Astrocyte (in vitro differentiated cells and primary cell): Measurements from ENCODE around the gene ANKS1A. TPM values are rescaled to one million over a fixed set of nuclear protein-coding genes. Genes with fewer than 3 reads are reported as not detected.

Experiments used
- DNase-seq: peaks from one replicate; pipeline ENCODE4 v3.0.0-alpha.2; 2010; ENCODE audit warnings: low read depth
- FAIRE-seq: peaks from 2 replicates; lab custom pipeline; 2011; peaks lifted over from hg19 to GRCh38; lab: Jason Lieb, UNC
- H2AFZ ChIP-seq: 2 replicates; pipeline ENCODE4 v1.6.0; 2012; ENCODE audit warnings: low read depth, low read length, inconsistent platforms
- H3K27ac ChIP-seq: 2 replicates; pipeline ENCODE4 v1.5.1; 2011; ENCODE audit warnings: low read depth, low read length, inconsistent platforms
- H3K27me3 ChIP-seq: 2 replicates; pipeline ENCODE4 v1.6.0; 2011; ENCODE audit warnings: low read length, inconsistent platforms; ENCODE audit not compliant: insufficient read depth
- H3K36me3 ChIP-seq: 2 replicates; pipeline ENCODE4 v1.5.1; 2011; ENCODE audit warnings: low read length, inconsistent platforms; ENCODE audit not compliant: insufficient read depth
- H3K4me1 ChIP-seq: 2 replicates; pipeline ENCODE4 v1.5.1; 2011; ENCODE audit warnings: low read length, inconsistent platforms; ENCODE audit not compliant: insufficient read depth
- H3K4me2 ChIP-seq: 2 replicates; pipeline ENCODE4 v1.6.0; 2012; ENCODE audit warnings: low read length, inconsistent platforms
- H3K4me3 ChIP-seq: 2 replicates; pipeline ENCODE4 v1.5.1; 2011; ENCODE audit warnings: low read depth, mild to moderate bottlenecking, low read length, inconsistent platforms; ENCODE audit not compliant: insufficient read depth
- H3K79me2 ChIP-seq: 2 replicates; pipeline ENCODE4 v1.6.0; 2012; ENCODE audit warnings: mild to moderate bottlenecking, low read length, inconsistent platforms; ENCODE audit not compliant: insufficient read depth
- H3K9ac ChIP-seq: 2 replicates; pipeline ENCODE4 v1.6.0; 2012; ENCODE audit warnings: mild to moderate bottlenecking, low read length, inconsistent platforms
- H3K9me3 ChIP-seq: 2 replicates; pipeline ENCODE4 v1.5.1; 2012; ENCODE audit warnings: low read depth, mild to moderate bottlenecking, low read length, inconsistent platforms; ENCODE audit not compliant: insufficient read depth
- H4K20me1 ChIP-seq: 2 replicates; pipeline ENCODE4 v1.6.0; 2012; ENCODE audit warnings: low read length, inconsistent platforms; ENCODE audit not compliant: insufficient read depth
- H3K27ac Mint-ChIP-seq: one replicate; pipeline ENCODE4 v1.8.0; 2021; ENCODE audit warnings: mild to moderate bottlenecking, mixed read lengths; ENCODE audit not compliant: unreplicated experiment
- H3K27me3 Mint-ChIP-seq: one replicate; pipeline ENCODE4 v1.8.0; 2021; ENCODE audit warnings: low read depth, mixed read lengths; ENCODE audit not compliant: unreplicated experiment
- H3K36me3 Mint-ChIP-seq: one replicate; pipeline ENCODE4 v1.8.0; 2021; ENCODE audit warnings: low read depth, mixed read lengths; ENCODE audit not compliant: unreplicated experiment
- H3K4me1 Mint-ChIP-seq: one replicate; pipeline ENCODE4 v1.8.0; 2021; ENCODE audit warnings: low read depth, mixed read lengths; ENCODE audit not compliant: unreplicated experiment
- H3K4me3 Mint-ChIP-seq: one replicate; pipeline ENCODE4 v1.8.0; 2021; ENCODE audit warnings: mild to moderate bottlenecking, moderate library complexity, mixed read lengths; ENCODE audit not compliant: unreplicated experiment
- H3K9me3 Mint-ChIP-seq: one replicate; pipeline ENCODE4 v1.8.0; 2021; ENCODE audit warnings: mild to moderate bottlenecking, mixed read lengths; ENCODE audit not compliant: unreplicated experiment
- CTCF ChIP-seq: IDR thresholded peaks from 2 replicates; pipeline ENCODE4 v1.5.1; 2011; ENCODE audit warnings: low read depth, mild to moderate bottlenecking, inconsistent platforms, low read length, moderate library complexity; ENCODE audit not compliant: insufficient read depth
- EZH2 ChIP-seq: IDR thresholded peaks from 2 replicates; pipeline ENCODE4 v1.6.1; 2012; ENCODE audit warnings: mild to moderate bottlenecking, low read length, inconsistent platforms; ENCODE audit not compliant: insufficient read depth
- total RNA-seq: library from RNA; stranded (reverse); gene quantifications from 2 replicates; pipeline ENCODE4 v1.2.1, GENCODE V29; 2021

ANKS1A gene
- total RNA-seq, 1 donor from 2014 or later = 18.0 TPM

- no peak for FAIRE-seq
- H3K4me3 ChIP-seq = no peak overlapping the region
- Mint-ChIP-seq H3K27me3 (no peaks in the 10 kb centered on the region), H3K36me3 (peaks cover 4% of the 10 kb centered on the region), H3K4me3 (no peak overlapping the region), H3K9me3 (no peaks in the 10 kb centered on the region), H3K4me1 (no peaks in the 10 kb centered on the region), H3K27ac (no peak overlapping the region)
- no peaks in the 10 kb centered on the region for H3K27me3 ChIP-seq
- no peaks in the 10 kb centered on the region for H3K9me3 ChIP-seq
- H3K4me2 ChIP-seq = no peak overlapping the region
- H2AFZ ChIP-seq = no peak overlapping the region
- no peak overlapping the region for H3K27ac ChIP-seq
- H4K20me1 ChIP-seq = no peaks in the 10 kb centered on the region
- TF ChIP-seq EZH2 (no peak), CTCF (no peak)
- DNase-seq = no peak
- no peak overlapping the region for H3K9ac ChIP-seq
- no peaks in the 10 kb centered on the region for H3K4me1 ChIP-seq
- no peaks in the 10 kb centered on the region for H3K36me3 ChIP-seq
- no peaks in the 10 kb centered on the region for H3K79me2 ChIP-seq
Measured at GRCh38 chr6:35069262-35069661, 180.2 kb downstream of the ANKS1A start.

- TF ChIP-seq EZH2 (no peak), CTCF (no peak)
- H3K27me3 Mint-ChIP-seq = no peaks in the 10 kb centered on the region
- Histone ChIP-seq H2AFZ (no peak overlapping the region), H3K9me3 (no peaks in the 10 kb centered on the region), H4K20me1 (no peaks in the 10 kb centered on the region), H3K36me3 (no peaks in the 10 kb centered on the region), H3K4me1 (no peaks in the 10 kb centered on the region), H3K27me3 (no peaks in the 10 kb centered on the region), H3K79me2 (no peaks in the 10 kb centered on the region), H3K9ac (no peak overlapping the region), H3K4me3 (no peak overlapping the region), H3K4me2 (no peak overlapping the region), H3K27ac (no peak overlapping the region)
- FAIRE-seq (no peak), DNase-seq (no peak)
- no peaks in the 10 kb centered on the region for H3K4me1 Mint-ChIP-seq
- no peak overlapping the region for H3K27ac Mint-ChIP-seq
- no peaks in the 10 kb centered on the region for H3K9me3 Mint-ChIP-seq
- peaks cover 1% of the 10 kb centered on the region for H3K36me3 Mint-ChIP-seq
- H3K4me3 Mint-ChIP-seq = no peak overlapping the region
Measured at GRCh38 chr6:35070111-35070510, 181.1 kb downstream of the ANKS1A start.

GRCh38 chr6:35071347-35071994, 182.4 kb downstream of the ANKS1A start:
- Histone ChIP-seq H3K27ac (no peak overlapping the region), H3K9ac (no peak overlapping the region), H2AFZ (no peak overlapping the region), H3K79me2 (no peaks in the 10 kb centered on the region), H3K4me2 (no peak overlapping the region), H3K4me3 (no peak overlapping the region), H3K9me3 (no peaks in the 10 kb centered on the region), H3K27me3 (no peaks in the 10 kb centered on the region), H3K4me1 (no peaks in the 10 kb centered on the region), H4K20me1 (no peaks in the 10 kb centered on the region), H3K36me3 (no peaks in the 10 kb centered on the region)
- no peak for FAIRE-seq
- Mint-ChIP-seq H3K36me3 (peaks cover 1% of the 10 kb centered on the region), H3K9me3 (no peaks in the 10 kb centered on the region), H3K27ac (no peak overlapping the region), H3K4me3 (no peak overlapping the region), H3K4me1 (no peaks in the 10 kb centered on the region), H3K27me3 (no peaks in the 10 kb centered on the region)
- no peak for TF ChIP-seq CTCF
- TF ChIP-seq EZH2 = no peak
- peak; percentile 12 for DNase-seq
